22Rv1 (cell line): ENCODE data around the gene AFAP1L2.

Source experiments
- CTCF ChIP-seq: fragments of 450-650 bp; IDR thresholded peaks from 2 replicates; pipeline ENCODE4 v1.5.1; 2017; ENCODE audit warnings: mild to moderate bottlenecking
- ZFX ChIP-seq: fragments of 450-650 bp; IDR thresholded peaks from 2 replicates; pipeline ENCODE4 v1.6.1; 2017; ENCODE audit warnings: antibody characterized with exemption, borderline replicate concordance

GRCh38 chr10:114412907-114413797 lies 8.8 kb upstream of the AFAP1L2 start:
- TF ChIP-seq CTCF (no peak), ZFX (no peak)
